A673 (cell line): ENCODE results near the gene TENM3. TPM values are rescaled to one million over a fixed set of nuclear protein-coding genes. Genes with fewer than 3 reads are reported as not detected.

Experiments
- BruUV-seq: library from RNA; stranded (reverse); fragments of 400-500 nt; replicated peaks from 2 replicates; lab custom pipeline; 2021; lab: Mats Ljungman, UMichigan
- CTCF ChIA-PET: fragments of 300-600 bp; sonication (Branson Sonifier 250); formaldehyde crosslinking; loops from one replicate; lab custom pipeline; 2022; ENCODE audit warnings: antibody characterized with exemption; lab: Charles Lee
- POLR2A ChIA-PET: fragments of 300-600 bp; sonication (Branson Sonifier 250); formaldehyde crosslinking; loops from one replicate; lab custom pipeline; 2022; ENCODE audit warnings: antibody characterized with exemption; ENCODE audit not compliant: low non-redundant PET; lab: Charles Lee
- DNase-seq: peaks from one replicate; pipeline ENCODE4 v3.0.0-alpha.2; 2015; ENCODE audit warnings: low spot score
- H3K27ac ChIP-seq: fragments of 200-600 bp; sonication (generic); 2 replicates; pipeline ENCODE4 v1.5.1; 2016; ENCODE audit warnings: mixed run types, low read depth, mild to moderate bottlenecking, mixed read lengths, antibody characterized with exemption, low read length; ENCODE audit not compliant: poor library complexity, severe bottlenecking
- H3K27me3 ChIP-seq: fragments of 200-600 bp; sonication (generic); replicated peaks from 2 replicates; pipeline ENCODE4 v1.6.1; 2017; ENCODE audit warnings: mixed run types, low read depth, mild to moderate bottlenecking, mixed read lengths, antibody characterized with exemption, low read length; ENCODE audit not compliant: insufficient read depth, poor library complexity
- H3K36me3 ChIP-seq: fragments of 200-600 bp; sonication (generic); 2 replicates; pipeline ENCODE4 v1.6.1; 2016; ENCODE audit warnings: mixed run types, mild to moderate bottlenecking, mixed read lengths, antibody characterized with exemption, low read length; ENCODE audit not compliant: insufficient read depth, poor library complexity, severe bottlenecking
- H3K4me1 ChIP-seq: fragments of 200-600 bp; sonication (generic); 2 replicates; pipeline ENCODE4 v1.6.1; 2017; ENCODE audit warnings: mixed run types, mild to moderate bottlenecking, mixed read lengths, antibody characterized with exemption, low read length; ENCODE audit not compliant: insufficient read depth, poor library complexity, severe bottlenecking
- H3K4me3 ChIP-seq: fragments of 200-600 bp; sonication (generic); 2 replicates; pipeline ENCODE4 v1.5.1; 2016; ENCODE audit warnings: low read depth, mixed run types, mild to moderate bottlenecking, mixed read lengths, low read length; ENCODE audit not compliant: poor library complexity, severe bottlenecking
- H3K9me3 ChIP-seq: fragments of 200-600 bp; sonication (generic); 2 replicates; pipeline ENCODE4 v1.6.1; 2016; ENCODE audit warnings: mixed run types, low read depth, mild to moderate bottlenecking, mixed read lengths, antibody characterized with exemption, low read length; ENCODE audit not compliant: poor library complexity, severe bottlenecking
- CTCF ChIP-seq: fragments of 300-800, 200-600 bp; sonication (generic); conservative IDR thresholded peaks from 2 replicates; pipeline ENCODE4 v1.5.1; 2017; ENCODE audit warnings: low read depth, mild to moderate bottlenecking, antibody characterized with exemption, low read length, moderate library complexity, mixed read lengths
- EZH2 ChIP-seq: fragments of 200-600 bp; sonication (generic); IDR thresholded peaks from 2 replicates; pipeline ENCODE4 v1.6.1; 2017; ENCODE audit warnings: borderline replicate concordance, low read depth, mild to moderate bottlenecking, mixed read lengths, antibody characterized with exemption, low read length; ENCODE audit not compliant: poor library complexity, severe bottlenecking
- intact Hi-C: fragments of 100-400 bp; cut with micrococcal nuclease; formaldehyde crosslinking; loops from one replicate; pipeline ENCODE4 v1.10.0; 2022; ENCODE audit not compliant: unreplicated experiment
- total RNA-seq: library from RNA; stranded (reverse); gene quantifications from 2 replicates; pipeline ENCODE4 v1.2.3, GENCODE V29; 2021

TENM3 gene
- total RNA-seq, 1 experiment from 2014 or later: 26.4 TPM

DNA sequence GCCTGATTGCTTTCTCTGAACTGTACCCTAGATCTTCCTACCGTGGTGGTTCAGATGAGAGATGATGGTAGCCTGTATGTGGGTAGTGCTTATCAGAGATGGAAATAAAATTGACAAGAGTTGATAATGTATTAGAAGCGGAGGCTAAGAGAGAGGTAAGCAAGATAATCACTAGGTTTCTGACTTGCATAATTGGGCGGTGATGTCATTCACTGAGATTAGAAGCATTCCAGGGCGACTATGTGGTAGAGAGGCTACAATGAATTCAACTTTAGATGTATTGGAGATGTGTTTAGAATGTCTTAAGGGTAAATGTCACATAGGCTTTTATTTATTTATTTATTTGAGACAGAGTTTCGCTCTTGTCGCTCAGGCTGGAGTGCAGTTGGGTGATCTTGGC is 415 bp upstream of the TENM3 start:
- H3K4me3 ChIP-seq: no peak overlapping the region
- no peak overlapping the region for H3K27ac ChIP-seq
- no peaks in the 10 kb centered on the region for H3K36me3 ChIP-seq
- BruUV-seq: no TSS peak
- TF ChIP-seq CTCF (no peak), EZH2 (no peak)
- peak; percentile 17 for DNase-seq
- ChIA-PET POLR2A (no interaction called here), CTCF (no interaction called here)
- no peaks in the 10 kb centered on the region for H3K4me1 ChIP-seq
- intact Hi-C loops: no loop called here
- no peaks in the 10 kb centered on the region for H3K9me3 ChIP-seq
- H3K27me3 ChIP-seq: no peaks in the 10 kb centered on the region

DNA sequence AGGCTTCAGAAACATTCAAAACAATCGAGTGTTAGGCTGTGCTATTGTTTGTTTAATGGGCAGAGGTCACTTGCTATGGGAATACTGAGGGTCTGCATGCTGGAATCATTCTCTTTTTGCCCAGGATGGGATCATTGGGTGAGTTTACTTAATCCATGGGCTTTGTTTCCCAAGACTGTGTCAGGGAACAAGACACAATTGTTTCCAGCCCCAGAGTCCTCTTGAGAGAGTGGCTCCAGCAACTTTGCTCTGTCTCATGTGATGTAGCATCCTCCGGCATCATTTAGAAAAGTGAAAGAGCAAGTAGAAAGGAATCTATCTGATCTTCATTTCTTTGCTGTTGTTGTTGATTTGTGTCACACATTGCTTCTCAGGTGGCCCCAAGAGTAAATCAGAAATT is 1.8 kb downstream of the TENM3 start:
- DNase-seq: no peak
- Histone ChIP-seq H3K27ac (no peak overlapping the region), H3K9me3 (no peaks in the 10 kb centered on the region), H3K4me1 (no peaks in the 10 kb centered on the region), H3K4me3 (no peak overlapping the region), H3K36me3 (no peaks in the 10 kb centered on the region), H3K27me3 (no peaks in the 10 kb centered on the region)
- TF ChIP-seq EZH2 (no peak), CTCF (no peak)
- POLR2A ChIA-PET: no interaction called here
- BruUV-seq: no TSS peak
- CTCF ChIA-PET: no interaction called here
- intact Hi-C loops: no loop called here

- Histone ChIP-seq H3K4me1 (no peaks in the 10 kb centered on the region), H3K27me3 (no peaks in the 10 kb centered on the region), H3K27ac (no peak overlapping the region), H3K9me3 (no peaks in the 10 kb centered on the region), H3K36me3 (no peaks in the 10 kb centered on the region), H3K4me3 (no peak overlapping the region)
- ChIA-PET CTCF (no interaction called here), POLR2A (no interaction called here)
- BruUV-seq: no TSS peak
- intact Hi-C loops: no loop called here
- DNase-seq: no peak
- TF ChIP-seq EZH2 (no peak), CTCF (no peak)
These were observed 2.5 kb downstream of the TENM3 start for GRCh38 chr4:182245541-182246215.
